Peyer's patch (tissue), 4 donors: ENCODE results near the gene BBS9. TPM values are rescaled to one million over a fixed set of nuclear protein-coding genes. Genes with fewer than 3 reads are reported as not detected.
A peak's percentile ranks its signal among the peaks of the same experiment; 100 is the strongest.

ENCODE experiments used
- DNase-seq, 3 donors: peaks; one replicate each; pipeline ENCODE4 v3.0.0-alpha.2; 2017 to 2019
- H3K27ac ChIP-seq, 4 donors: fragments of 200-600 bp; sonication (generic); one replicate each; pipeline ENCODE4 v1.5.1; 2016 to 2019
- H3K27me3 ChIP-seq, 2 donors: fragments of 200-600 bp; sonication (generic); one replicate each; pipeline ENCODE4 v1.5.1; 2019
- H3K36me3 ChIP-seq, 3 donors: fragments of 200-600 bp; sonication (generic); one replicate each; pipeline ENCODE4 v1.5.1; 2016 to 2019
- H3K4me1 ChIP-seq, 4 donors: fragments of 200-600 bp; sonication (generic); one replicate each; pipeline ENCODE4 v1.5.1; 2016 to 2019
- H3K4me3 ChIP-seq, 4 donors: fragments of 200-600 bp; sonication (generic); 1 replicate in 3 of 4; 2 replicates in 1 of 4; pipeline ENCODE4 v1.5.1; 2016 to 2019; ENCODE audit warnings: mild to moderate bottlenecking in 1 of 4
- H3K9me3 ChIP-seq, 4 donors: fragments of 200-600 bp; sonication (generic); one replicate each; pipeline ENCODE4 v1.5.1; 2016 to 2019; ENCODE audit warnings: mild to moderate bottlenecking in 1 of 4
- POLR2A ChIP-seq, 2 donors: fragments of 450-650 bp; IDR thresholded peaks; one replicate each; pipeline ENCODE4 v1.5.1; 2017; ENCODE audit warnings: antibody characterized with exemption in 2 of 2, mild to moderate bottlenecking in 2 of 2, moderate library complexity in 2 of 2
- total RNA-seq, 4 donors: library from RNA; depleted of rRNA; stranded (reverse); fragments of >200 nt; gene quantifications; one replicate each; pipeline ENCODE4 v1.1.0, GENCODE V29; 2016
- TF ChIP-seq, protein P1 (sequence below), 6 experiments: fragments of 450-650 bp in 4 of 6; fragments of 200-600 bp in 2 of 6; sonication (generic) in 1 of 6; IDR thresholded peaks; one replicate each; pipeline ENCODE4 v1.5.1; 2017 to 2019; ENCODE audit warnings: antibody characterized with exemption in 6 of 6, mild to moderate bottlenecking in 3 of 6, moderate library complexity in 1 of 6

Gene BBS9
- total RNA-seq, 4 donors from 2014 or later: 10.9 to 51.2 (median 19.4) TPM

- DNase-seq: peak in 2 of 3 donors; percentile 39 to 55
- no peak for TF ChIP-seq POLR2A (IDR thresholded peaks at IDR 0.05)
- TF ChIP-seq, protein P1, sequence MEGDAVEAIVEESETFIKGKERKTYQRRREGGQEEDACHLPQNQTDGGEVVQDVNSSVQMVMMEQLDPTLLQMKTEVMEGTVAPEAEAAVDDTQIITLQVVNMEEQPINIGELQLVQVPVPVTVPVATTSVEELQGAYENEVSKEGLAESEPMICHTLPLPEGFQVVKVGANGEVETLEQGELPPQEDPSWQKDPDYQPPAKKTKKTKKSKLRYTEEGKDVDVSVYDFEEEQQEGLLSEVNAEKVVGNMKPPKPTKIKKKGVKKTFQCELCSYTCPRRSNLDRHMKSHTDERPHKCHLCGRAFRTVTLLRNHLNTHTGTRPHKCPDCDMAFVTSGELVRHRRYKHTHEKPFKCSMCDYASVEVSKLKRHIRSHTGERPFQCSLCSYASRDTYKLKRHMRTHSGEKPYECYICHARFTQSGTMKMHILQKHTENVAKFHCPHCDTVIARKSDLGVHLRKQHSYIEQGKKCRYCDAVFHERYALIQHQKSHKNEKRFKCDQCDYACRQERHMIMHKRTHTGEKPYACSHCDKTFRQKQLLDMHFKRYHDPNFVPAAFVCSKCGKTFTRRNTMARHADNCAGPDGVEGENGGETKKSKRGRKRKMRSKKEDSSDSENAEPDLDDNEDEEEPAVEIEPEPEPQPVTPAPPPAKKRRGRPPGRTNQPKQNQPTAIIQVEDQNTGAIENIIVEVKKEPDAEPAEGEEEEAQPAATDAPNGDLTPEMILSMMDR (IDR thresholded peaks at IDR 0.05): no peak
- peaks cover 0 to 24% (median 7%) of the 10 kb centered on the region in 4 donors for H3K4me1 ChIP-seq
- H3K27ac ChIP-seq: peak overlapping the region in 3 of 4 donors; percentile 39 to 88 (median 81)
- H3K4me3 ChIP-seq: peak overlapping the region; percentile 95 to 100 (median 98)
- H3K9me3 ChIP-seq: no peaks in the 10 kb centered on the region
- no peaks in the 10 kb centered on the region for H3K27me3 ChIP-seq
- no peaks in the 10 kb centered on the region for H3K36me3 ChIP-seq
Observed at GRCh38 chr7:33109758-33110238, 19.6 kb upstream of the BBS9 start.

GRCh38 chr7:33111614-33112013 is 17.8 kb upstream of the BBS9 start:
- H3K9me3 ChIP-seq: no peaks in the 10 kb centered on the region
- no peak for TF ChIP-seq POLR2A (IDR thresholded peaks at IDR 0.05)
- no peaks in the 10 kb centered on the region for H3K27me3 ChIP-seq
- DNase-seq: no peak
- no peak overlapping the region for H3K4me3 ChIP-seq
- no peaks in the 10 kb centered on the region for H3K36me3 ChIP-seq
- peaks cover 0 to 24% (median 7%) of the 10 kb centered on the region in 4 donors for H3K4me1 ChIP-seq
- no peak overlapping the region for H3K27ac ChIP-seq

- Histone ChIP-seq H3K27me3 (no peaks in the 10 kb centered on the region), H3K9me3 (no peaks in the 10 kb centered on the region), H3K36me3 (no peaks in the 10 kb centered on the region), H3K27ac (no peak overlapping the region), H3K4me3 (no peak overlapping the region), H3K4me1 (peaks cover 0 to under 1% (median 0%) of the 10 kb centered on the region in 4 donors)
- no peak for TF ChIP-seq POLR2A (IDR thresholded peaks at IDR 0.05)
- TF ChIP-seq, protein P1 (IDR thresholded peaks at IDR 0.05): no peak
- no peak for DNase-seq
Observed at GRCh38 chr7:33114976-33115375, 14.4 kb upstream of the BBS9 start.

DNA sequence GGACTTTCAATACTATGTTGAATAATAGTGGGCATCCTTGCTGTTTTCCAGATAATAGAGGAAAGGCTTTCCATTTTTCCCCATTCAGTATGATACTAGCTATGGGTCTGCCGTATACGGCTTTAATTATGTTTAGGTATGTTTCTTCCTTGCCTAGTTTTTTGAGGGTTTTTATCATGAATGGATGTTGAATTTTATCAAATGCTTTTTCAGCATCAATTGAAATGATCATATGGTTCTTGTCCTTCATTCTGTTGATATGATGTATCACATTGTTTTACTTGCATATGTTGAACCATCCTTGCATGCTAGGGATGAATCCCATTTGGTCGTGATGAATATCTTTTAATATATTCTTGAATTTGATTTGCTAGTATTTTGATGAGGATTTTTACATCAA is 11.0 kb upstream of the BBS9 start:
- no peak overlapping the region for H3K27ac ChIP-seq
- no peak for DNase-seq
- no peak overlapping the region for H3K4me3 ChIP-seq
- no peaks in the 10 kb centered on the region for H3K27me3 ChIP-seq
- H3K4me1 ChIP-seq: no peaks in the 10 kb centered on the region
- no peaks in the 10 kb centered on the region for H3K9me3 ChIP-seq
- no peak for TF ChIP-seq POLR2A (IDR thresholded peaks at IDR 0.05)
- TF ChIP-seq, protein P1 (IDR thresholded peaks at IDR 0.05): no peak
- no peaks in the 10 kb centered on the region for H3K36me3 ChIP-seq

DNA sequence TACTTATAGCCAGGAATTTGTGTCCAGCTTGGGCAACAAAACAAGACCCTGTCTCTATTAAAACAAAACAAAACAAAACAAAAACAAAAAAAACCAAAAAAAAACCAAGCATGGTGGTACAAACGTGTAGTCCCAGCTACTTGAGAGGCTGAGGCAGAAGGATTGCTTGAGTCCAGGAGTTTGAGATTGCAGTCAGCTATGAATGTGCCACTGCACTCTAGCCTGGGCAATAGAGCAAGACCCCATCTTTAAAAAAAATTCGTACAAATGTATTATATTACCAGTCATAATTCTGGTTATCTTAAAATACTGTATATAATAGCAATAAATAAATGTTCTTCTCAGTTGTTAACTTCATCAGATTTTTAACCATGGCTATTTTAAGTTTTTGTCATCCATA is 2.3 kb upstream of the BBS9 start:
- TF ChIP-seq, protein P1 (IDR thresholded peaks at IDR 0.05): no peak
- no peak for TF ChIP-seq POLR2A (IDR thresholded peaks at IDR 0.05)
- H3K36me3 ChIP-seq: no peaks in the 10 kb centered on the region
- no peak overlapping the region for H3K27ac ChIP-seq
- peaks cover 0 to 10% (median 0%) of the 10 kb centered on the region in 4 donors for H3K4me1 ChIP-seq
- no peaks in the 10 kb centered on the region for H3K9me3 ChIP-seq
- H3K4me3 ChIP-seq: no peak overlapping the region
- H3K27me3 ChIP-seq: no peaks in the 10 kb centered on the region
- no peak for DNase-seq

- H3K4me3 ChIP-seq: peak overlapping the region; percentile 64 to 80 (median 70)
- no peak for DNase-seq
- no peaks in the 10 kb centered on the region for H3K36me3 ChIP-seq
- no peaks in the 10 kb centered on the region for H3K9me3 ChIP-seq
- TF ChIP-seq POLR2A (IDR thresholded peaks at IDR 0.05): no peak
- TF ChIP-seq, protein P1 (IDR thresholded peaks at IDR 0.05): no peak
- peaks cover 0 to 10% (median 0%) of the 10 kb centered on the region in 4 donors for H3K4me1 ChIP-seq
- H3K27ac ChIP-seq: peak overlapping the region; percentile 71 to 93 (median 85)
- no peaks in the 10 kb centered on the region for H3K27me3 ChIP-seq
Observed at GRCh38 chr7:33128631-33128989, 754 bp upstream of the BBS9 start.
